GM12865 (cell line): ENCODE results near the gene KRT4.

Experiments used
- DNase-seq: peaks from one replicate; pipeline ENCODE4 v3.0.0; 2010; ENCODE audit warnings: low read depth
- H3K4me3 ChIP-seq: 2 replicates; pipeline ENCODE4 v1.5.1; 2011; ENCODE audit warnings: mild to moderate bottlenecking, low read depth, low read length, control low read depth
- CTCF ChIP-seq: IDR thresholded peaks from 2 replicates; pipeline ENCODE4 v1.5.1; 2011; ENCODE audit warnings: low read length, control low read depth, low read depth, inconsistent platforms; ENCODE audit not compliant: insufficient read depth; ENCODE audit errors: missing control alignments

The KRT4 gene

DNA sequence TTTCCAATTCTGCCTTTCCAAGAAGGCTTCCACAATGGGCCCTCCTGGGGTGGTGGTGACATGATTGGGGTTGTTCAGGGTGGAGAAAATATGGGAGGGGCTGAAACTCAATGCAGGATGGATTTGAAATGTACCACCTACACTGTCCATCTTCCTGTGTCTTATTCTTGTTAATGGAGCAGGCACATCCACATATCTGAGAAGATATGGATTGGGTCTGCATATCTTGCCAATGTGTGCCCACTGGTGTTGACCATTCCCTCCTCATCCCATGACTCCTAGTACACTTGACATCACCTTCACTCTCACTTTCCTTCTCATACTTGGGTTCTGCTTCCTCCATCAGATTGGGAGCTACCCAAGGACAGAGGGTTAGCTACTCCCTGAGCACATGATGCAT, 44.0 kb downstream of the KRT4 start:
- DNase-seq, result no peak
- no peak overlapping the region for H3K4me3 ChIP-seq
- no peak for TF ChIP-seq CTCF

- no peak for DNase-seq
- H3K4me3 ChIP-seq, result no peak overlapping the region
- no peak for TF ChIP-seq CTCF
These were observed 44.6 kb downstream of the KRT4 start for GRCh38 chr12:52769354-52769753.

DNA sequence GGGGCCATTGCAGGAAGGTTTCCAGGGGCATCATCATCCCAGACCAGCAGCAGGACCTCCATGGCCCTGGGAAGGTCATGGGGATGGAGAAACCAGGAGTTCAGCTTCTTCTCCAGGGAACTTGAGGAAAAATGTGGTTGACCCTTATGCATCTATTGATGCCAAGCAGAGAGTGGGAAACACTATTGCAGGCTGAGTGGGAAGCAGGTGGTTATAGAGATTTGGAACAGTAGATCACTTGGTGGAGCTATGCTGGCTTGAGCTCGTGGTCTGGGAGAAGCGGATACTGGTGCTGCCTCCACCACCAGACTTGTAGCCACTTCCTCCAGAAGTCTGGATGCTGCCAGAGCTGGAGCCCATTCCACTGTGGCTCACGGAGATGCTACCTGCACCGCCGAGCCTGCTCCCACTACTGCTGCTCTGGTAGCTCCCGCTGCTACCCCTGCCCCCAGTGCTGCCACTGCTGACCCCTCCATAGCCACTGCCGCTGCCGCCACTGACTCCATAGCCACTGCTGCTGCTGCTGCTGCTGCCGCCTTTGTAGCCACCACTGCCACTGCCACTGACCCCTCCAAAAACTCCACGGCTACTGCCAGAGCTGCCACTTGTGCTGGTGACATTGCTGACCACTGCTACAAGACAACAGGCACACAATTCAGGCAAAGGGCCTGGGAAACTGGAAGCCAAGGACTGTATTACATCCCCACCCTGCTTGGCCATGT, 45.3 kb downstream of the KRT4 start:
- no peak overlapping the region for H3K4me3 ChIP-seq
- no peak for DNase-seq
- TF ChIP-seq CTCF, result no peak

DNA sequence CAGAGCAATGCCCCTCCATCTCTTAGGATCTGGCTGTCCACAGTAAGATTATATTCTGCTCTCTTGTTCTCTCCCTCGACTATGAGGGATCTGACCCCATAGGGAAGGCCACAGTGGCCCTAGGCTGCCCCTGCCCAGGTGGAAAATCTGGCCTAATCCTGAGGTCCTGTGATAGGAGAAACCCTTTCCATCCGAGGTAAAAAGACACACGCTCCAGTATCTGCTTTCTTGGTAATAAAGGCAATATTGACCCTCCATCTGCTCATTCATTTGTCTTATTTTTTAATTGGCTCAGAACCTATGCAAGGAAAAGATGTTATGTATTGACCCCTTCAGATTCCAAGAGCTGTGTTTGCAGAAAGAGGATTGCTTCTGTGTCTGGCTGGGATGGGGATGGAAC, 46.5 kb downstream of the KRT4 start:
- H3K4me3 ChIP-seq, result no peak overlapping the region
- TF ChIP-seq CTCF, result no peak
- no peak for DNase-seq

DNA sequence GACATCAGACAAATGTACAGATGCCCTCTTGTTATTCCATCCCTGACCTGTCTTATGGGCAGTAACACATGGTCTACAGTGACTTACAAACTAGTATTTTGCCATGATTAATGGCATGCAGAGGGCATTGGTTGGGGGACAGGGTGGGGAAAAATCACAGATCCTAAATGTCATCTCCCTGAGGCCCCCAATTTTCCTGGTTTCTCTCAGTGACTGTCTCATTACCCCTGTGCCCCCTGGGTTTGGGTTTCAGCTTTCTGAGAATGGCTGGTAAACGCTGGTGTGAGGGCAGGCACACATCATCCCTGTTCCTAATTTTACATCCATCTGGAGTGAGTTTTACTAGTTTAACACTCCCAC, 46.9 kb downstream of the KRT4 start:
- H3K4me3 ChIP-seq, result no peak overlapping the region

DNA sequence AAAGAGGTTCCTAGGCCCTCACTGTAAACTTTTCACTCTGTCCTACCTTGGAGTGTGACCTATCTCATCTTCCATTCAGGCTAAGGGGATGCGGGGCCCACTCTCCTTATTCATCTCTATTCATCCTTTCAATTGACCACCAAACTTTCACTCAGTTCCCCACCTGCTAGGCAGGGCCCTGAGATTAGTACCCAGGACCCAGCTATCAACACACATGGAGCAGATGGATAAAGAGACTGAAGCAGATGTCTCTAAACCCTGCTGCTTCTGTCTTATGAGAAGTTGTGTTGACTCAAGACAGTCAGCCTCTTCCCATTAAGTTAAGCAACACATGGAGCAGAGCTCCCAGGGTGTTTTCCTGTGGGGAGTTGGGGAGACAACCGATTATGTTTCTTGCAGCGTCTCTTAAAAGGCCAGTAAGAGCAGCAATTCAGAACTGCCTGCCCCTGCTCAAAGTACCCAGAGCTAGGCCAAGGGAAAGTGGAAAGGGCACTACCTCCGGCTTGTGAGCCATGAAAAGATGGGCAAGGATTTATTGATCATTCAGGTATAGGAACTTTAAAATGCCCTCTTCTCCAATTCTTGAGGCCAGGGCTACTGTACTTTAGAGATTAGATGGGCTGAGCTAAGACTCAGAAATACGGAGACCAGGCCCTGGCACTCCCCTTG, 47.4 kb downstream of the KRT4 start:
- DNase-seq, result no peak
- no peak for TF ChIP-seq CTCF
- H3K4me3 ChIP-seq, result no peak overlapping the region

More for the DNA sequence above, 46.9 kb downstream of the KRT4 start:
- no peak for TF ChIP-seq CTCF
- DNase-seq, result no peak

DNA sequence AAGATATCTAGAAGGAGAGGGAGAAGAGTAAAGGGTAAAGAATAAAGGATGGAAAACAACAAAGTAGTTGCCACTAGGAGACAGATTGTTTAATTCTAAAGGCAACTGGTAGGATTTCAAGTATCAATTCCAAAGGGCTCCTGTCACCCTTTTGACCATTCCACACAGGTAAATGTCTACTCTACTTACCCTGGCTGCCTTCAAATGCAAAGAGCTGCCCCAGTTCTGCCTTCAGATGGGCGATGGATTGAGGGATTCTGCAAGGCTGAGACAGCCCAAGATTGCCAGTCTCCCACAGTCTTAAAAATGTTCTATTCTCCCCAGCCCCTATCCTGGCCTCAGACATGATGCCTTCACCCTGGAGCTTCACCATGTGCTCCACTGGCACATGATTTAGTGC, 48.2 kb downstream of the KRT4 start:
- no peak overlapping the region for H3K4me3 ChIP-seq
- DNase-seq, result no peak
- TF ChIP-seq CTCF, result no peak
